ENCODE measurements around the gene WNT3. TPM values are rescaled to one million over a fixed set of nuclear protein-coding genes. Genes with fewer than 3 reads are reported as not detected.

The WNT3 gene
- total RNA-seq, 1 donor from 2014 or later: 1.1 TPM

GRCh38 chr17:46848534-46848933, 30.0 kb upstream of the WNT3 start:
- H3K27ac ChIP-seq: no peak overlapping the region
- no peak overlapping the region for H2AFZ ChIP-seq (replicated peaks)
- no peak overlapping the region for H3K9ac ChIP-seq
- H3F3A ChIP-seq (ENCODE audit: low read depth): peaks cover 13% of the 10 kb centered on the region
- no peak overlapping the region for H3K4me3 ChIP-seq
- TF ChIP-seq EZH2phosphoT487 (IDR thresholded peaks at IDR 0.05) (no peak), EZH2 (IDR thresholded peaks at IDR 0.05) (no peak)
- TF ChIP-seq, protein P1, sequence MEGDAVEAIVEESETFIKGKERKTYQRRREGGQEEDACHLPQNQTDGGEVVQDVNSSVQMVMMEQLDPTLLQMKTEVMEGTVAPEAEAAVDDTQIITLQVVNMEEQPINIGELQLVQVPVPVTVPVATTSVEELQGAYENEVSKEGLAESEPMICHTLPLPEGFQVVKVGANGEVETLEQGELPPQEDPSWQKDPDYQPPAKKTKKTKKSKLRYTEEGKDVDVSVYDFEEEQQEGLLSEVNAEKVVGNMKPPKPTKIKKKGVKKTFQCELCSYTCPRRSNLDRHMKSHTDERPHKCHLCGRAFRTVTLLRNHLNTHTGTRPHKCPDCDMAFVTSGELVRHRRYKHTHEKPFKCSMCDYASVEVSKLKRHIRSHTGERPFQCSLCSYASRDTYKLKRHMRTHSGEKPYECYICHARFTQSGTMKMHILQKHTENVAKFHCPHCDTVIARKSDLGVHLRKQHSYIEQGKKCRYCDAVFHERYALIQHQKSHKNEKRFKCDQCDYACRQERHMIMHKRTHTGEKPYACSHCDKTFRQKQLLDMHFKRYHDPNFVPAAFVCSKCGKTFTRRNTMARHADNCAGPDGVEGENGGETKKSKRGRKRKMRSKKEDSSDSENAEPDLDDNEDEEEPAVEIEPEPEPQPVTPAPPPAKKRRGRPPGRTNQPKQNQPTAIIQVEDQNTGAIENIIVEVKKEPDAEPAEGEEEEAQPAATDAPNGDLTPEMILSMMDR (IDR thresholded peaks at IDR 0.05): no peak
- peaks cover 78% of the 10 kb centered on the region for H3K27me3 ChIP-seq
- Mint-ChIP-seq H3K36me3 (no peaks in the 10 kb centered on the region), H3K4me3 (no peak overlapping the region), H3K9me3 (peaks cover 2% of the 10 kb centered on the region), H3K27me3 (ENCODE audit: insufficient read depth, low read depth) (peaks cover 54% of the 10 kb centered on the region), H3K27ac (no peak overlapping the region), H3K4me1 (peaks cover 15% of the 10 kb centered on the region)
- H3K9me3 ChIP-seq (ENCODE audit: low read depth): no peaks in the 10 kb centered on the region
- no peaks in the 10 kb centered on the region for H3K36me3 ChIP-seq
- no peak for DNase-seq (ENCODE audit: low spot score)
- no peaks in the 10 kb centered on the region for H3K79me2 ChIP-seq (ENCODE audit: low read depth)
- H3K4me1 ChIP-seq: no peaks in the 10 kb centered on the region
- H3K4me2 ChIP-seq: no peak overlapping the region
- peaks cover 15% of the 10 kb centered on the region for H4K20me1 ChIP-seq (ENCODE audit: low read depth)

DNA sequence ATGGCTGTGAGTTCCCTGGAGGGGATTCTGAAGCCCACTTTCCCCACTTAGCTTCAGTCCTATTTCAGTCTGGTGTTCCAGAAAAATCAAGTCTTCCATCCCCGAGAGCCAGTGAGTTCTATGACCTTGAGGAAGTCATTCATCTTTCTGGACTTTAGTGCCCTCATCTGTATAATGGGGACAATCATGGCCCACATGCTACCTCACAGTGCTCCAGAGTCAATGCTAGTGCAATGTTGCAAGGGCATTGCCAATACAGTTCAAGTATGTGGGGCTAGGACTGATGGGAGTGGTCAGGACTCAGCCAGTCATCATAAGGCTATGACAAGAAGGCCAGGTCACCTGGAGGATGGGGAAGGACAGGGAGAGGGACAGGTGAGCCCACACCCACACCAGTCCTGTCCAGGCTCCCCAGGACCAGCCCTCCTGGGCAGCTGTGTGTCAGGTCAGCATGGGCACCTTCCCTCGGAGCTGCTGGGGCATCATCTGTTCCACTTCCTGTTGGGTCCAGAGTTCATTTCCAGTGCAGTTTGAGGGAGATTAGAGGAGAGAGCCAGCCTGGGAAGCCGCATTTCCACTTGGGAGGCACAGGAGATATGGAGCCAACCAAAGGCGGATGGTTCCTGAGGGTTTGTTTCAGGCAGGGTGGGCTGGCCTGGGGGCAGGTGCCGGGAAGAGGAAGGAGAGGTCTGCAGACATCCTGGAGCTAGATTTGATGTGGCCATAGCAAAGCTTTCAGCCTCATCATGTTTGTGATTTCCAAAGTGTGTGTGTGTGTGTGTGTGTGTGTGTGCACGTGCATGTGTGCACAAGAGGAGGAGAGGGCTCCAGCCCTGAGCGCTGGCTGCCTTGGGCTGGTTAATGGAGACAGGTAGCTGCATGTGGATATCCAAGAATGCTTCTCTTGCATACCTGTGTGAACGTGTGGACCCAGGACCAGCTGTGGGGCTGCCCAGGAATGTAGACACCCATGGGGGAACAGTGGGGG, 29.0 kb upstream of the WNT3 start:
- no peak for TF ChIP-seq EZH2phosphoT487 (IDR thresholded peaks at IDR 0.05)
- no peak for TF ChIP-seq EZH2 (IDR thresholded peaks at IDR 0.05)
- TF ChIP-seq, protein P1 (IDR thresholded peaks at IDR 0.05): no peak
- Mint-ChIP-seq H3K4me1 (peaks cover 10% of the 10 kb centered on the region), H3K27ac (no peak overlapping the region), H3K4me3 (no peak overlapping the region), H3K27me3 (ENCODE audit: insufficient read depth, low read depth) (peaks cover 53% of the 10 kb centered on the region), H3K9me3 (peaks cover 11% of the 10 kb centered on the region), H3K36me3 (peaks cover 7% of the 10 kb centered on the region)
- peaks cover 13% of the 10 kb centered on the region for H3F3A ChIP-seq (ENCODE audit: low read depth)
- H3K27me3 ChIP-seq: peaks cover 68% of the 10 kb centered on the region
- peaks cover 9% of the 10 kb centered on the region for H4K20me1 ChIP-seq (ENCODE audit: low read depth)
- H3K4me1 ChIP-seq: no peaks in the 10 kb centered on the region
- H3K79me2 ChIP-seq (ENCODE audit: low read depth): no peaks in the 10 kb centered on the region
- H3K4me2 ChIP-seq: no peak overlapping the region
- no peaks in the 10 kb centered on the region for H3K9me3 ChIP-seq (ENCODE audit: low read depth)
- no peak overlapping the region for H3K9ac ChIP-seq
- no peak for DNase-seq (ENCODE audit: low spot score)
- no peaks in the 10 kb centered on the region for H3K36me3 ChIP-seq
- no peak overlapping the region for H2AFZ ChIP-seq (replicated peaks)
- no peak overlapping the region for H3K4me3 ChIP-seq
- H3K27ac ChIP-seq: no peak overlapping the region

GRCh38 chr17:46842835-46843234, 24.3 kb upstream of the WNT3 start:
- Histone ChIP-seq H3K4me1 (no peaks in the 10 kb centered on the region), H3K36me3 (no peaks in the 10 kb centered on the region), H3F3A (ENCODE audit: low read depth) (no peaks in the 10 kb centered on the region), H3K27me3 (peaks cover 52% of the 10 kb centered on the region), H3K9me3 (ENCODE audit: low read depth) (no peaks in the 10 kb centered on the region), H4K20me1 (ENCODE audit: low read depth) (no peaks in the 10 kb centered on the region), H3K27ac (no peak overlapping the region), H3K4me3 (no peak overlapping the region), H3K9ac (no peak overlapping the region), H3K4me2 (no peak overlapping the region), H2AFZ (replicated peaks) (no peak overlapping the region), H3K79me2 (ENCODE audit: low read depth) (no peaks in the 10 kb centered on the region)
- TF ChIP-seq, protein P1 (IDR thresholded peaks at IDR 0.05): peak; percentile 60
- TF ChIP-seq EZH2 (IDR thresholded peaks at IDR 0.05): no peak
- Mint-ChIP-seq H3K4me3 (no peak overlapping the region), H3K9me3 (peaks cover 21% of the 10 kb centered on the region), H3K27ac (no peak overlapping the region), H3K27me3 (ENCODE audit: insufficient read depth, low read depth) (peaks cover 45% of the 10 kb centered on the region), H3K4me1 (peaks cover 4% of the 10 kb centered on the region), H3K36me3 (peaks cover 8% of the 10 kb centered on the region)
- DNase-seq (ENCODE audit: low spot score): no peak

Measured in neural progenitor cell (in vitro differentiated cells).